HepG2 (cell line): ENCODE results near the gene TP53TG5. TPM values are rescaled to one million over a fixed set of nuclear protein-coding genes. Genes with fewer than 3 reads are reported as not detected.

ENCODE experiments used
- ERF ChIP-seq: IDR thresholded peaks from 2 replicates; pipeline ENCODE4 v1.6.1; 2018; ENCODE audit warnings: missing biosample characterization, missing genetic modification reagents
- FOXM1 ChIP-seq: sonication (generic); formaldehyde crosslinking; IDR thresholded peaks from 2 replicates; pipeline ENCODE4 v1.5.0; 2020; ENCODE audit warnings: missing genetic modification reagents
- KDM3A ChIP-seq: IDR thresholded peaks from 2 replicates; pipeline ENCODE4 v1.6.1; 2018; ENCODE audit warnings: low read depth, missing compliant biosample characterization
- KDM4B ChIP-seq: sonication (generic); formaldehyde crosslinking; IDR thresholded peaks from 2 replicates; pipeline ENCODE4 v1.4.0; 2020; ENCODE audit warnings: missing genetic modification reagents
- KDM5A ChIP-seq: fragments of 200-600 bp; sonication (generic); IDR thresholded peaks from 2 replicates; pipeline ENCODE4 v1.7.0; 2018; ENCODE audit warnings: antibody characterized with exemption, mild to moderate bottlenecking, low read length, borderline replicate concordance
- MED8 ChIP-seq: sonication (generic); formaldehyde crosslinking; IDR thresholded peaks from 2 replicates; pipeline ENCODE4 v1.8.1; 2023; ENCODE audit warnings: mild to moderate bottlenecking, missing genetic modification reagents; ENCODE audit not compliant: insufficient replicate concordance
- NFKB2 ChIP-seq: sonication (generic); formaldehyde crosslinking; IDR thresholded peaks from 2 replicates; pipeline ENCODE4 v1.4.0; 2020; ENCODE audit warnings: missing genetic modification reagents, borderline replicate concordance
- NKX3-1 ChIP-seq: sonication (generic); formaldehyde crosslinking; IDR thresholded peaks from 2 replicates; pipeline ENCODE4 v1.5.0; 2020; ENCODE audit warnings: missing genetic modification reagents
- NRL ChIP-seq: sonication (generic); formaldehyde crosslinking; IDR thresholded peaks from 2 replicates; pipeline ENCODE4 v1.5.0; 2020; ENCODE audit warnings: missing genetic modification reagents, mild to moderate bottlenecking, moderate library complexity, borderline replicate concordance
- SMARCC2 ChIP-seq: fragments of 450-650 bp; IDR thresholded peaks from 2 replicates; pipeline ENCODE4 v1.6.1; 2017; ENCODE audit warnings: antibody characterized with exemption, mild to moderate bottlenecking
- ZNF792 ChIP-seq: IDR thresholded peaks from 2 replicates; pipeline ENCODE4 v1.6.1; 2016
- polyA plus RNA-seq, 8 experiments: library from polyadenylated mRNA; depleted of rRNA in 3 of 8; stranded (reverse) in 7 of 8; unstranded in 1 of 8; fragments of >200 nt; fragmentation: Illumina TruSeq in 4 of 8; extraction: Trizol in 4 of 8; gene quantifications; 2 replicates each; pipeline versions ENCODE4 v1.2.1 to v1.2.3, GENCODE V29; 2011 to 2016; ENCODE audit warnings: low read depth in 4 of 8, missing spikeins in 1 of 8, mixed read lengths in 1 of 8; ENCODE audit not compliant: insufficient read depth in 1 of 8
- total RNA-seq, 5 experiments: library from RNA; depleted of rRNA; stranded (reverse); fragments of >200 nt; fragmentation: Illumina TruSeq; extraction: Trizol; gene quantifications; 2 replicates each; pipeline ENCODE4 v1.2.3, GENCODE V29; 2016; ENCODE audit warnings: low read depth in 1 of 5
- TF ChIP-seq, protein P1 (sequence below): sonication (generic); formaldehyde crosslinking; IDR thresholded peaks from 2 replicates; pipeline ENCODE4 v1.4.0; 2020; ENCODE audit warnings: missing genetic modification reagents, borderline replicate concordance
- TF ChIP-seq, protein P2 (sequence below): sonication (generic); formaldehyde crosslinking; IDR thresholded peaks from 2 replicates; pipeline ENCODE4 v1.5.0; 2020; ENCODE audit warnings: mild to moderate bottlenecking, missing genetic modification reagents
- TF ChIP-seq, protein P3 (sequence below): sonication (generic); formaldehyde crosslinking; IDR thresholded peaks from 2 replicates; pipeline ENCODE4 v1.8.1; 2023; ENCODE audit warnings: missing genetic modification reagents, mild to moderate bottlenecking, borderline replicate concordance
- TF ChIP-seq, protein P4 (sequence below): sonication (generic); formaldehyde crosslinking; IDR thresholded peaks from 2 replicates; pipeline ENCODE4 v1.4.0; 2020; ENCODE audit warnings: mild to moderate bottlenecking, missing genetic modification reagents

The TP53TG5 gene
- total and polyA plus RNA-seq, 2 of the 13 experiments (the other 11 are each of a cell fraction or from before 2014, with no cell fraction given) = 0.11 TPM; not detected in 1

DNA sequence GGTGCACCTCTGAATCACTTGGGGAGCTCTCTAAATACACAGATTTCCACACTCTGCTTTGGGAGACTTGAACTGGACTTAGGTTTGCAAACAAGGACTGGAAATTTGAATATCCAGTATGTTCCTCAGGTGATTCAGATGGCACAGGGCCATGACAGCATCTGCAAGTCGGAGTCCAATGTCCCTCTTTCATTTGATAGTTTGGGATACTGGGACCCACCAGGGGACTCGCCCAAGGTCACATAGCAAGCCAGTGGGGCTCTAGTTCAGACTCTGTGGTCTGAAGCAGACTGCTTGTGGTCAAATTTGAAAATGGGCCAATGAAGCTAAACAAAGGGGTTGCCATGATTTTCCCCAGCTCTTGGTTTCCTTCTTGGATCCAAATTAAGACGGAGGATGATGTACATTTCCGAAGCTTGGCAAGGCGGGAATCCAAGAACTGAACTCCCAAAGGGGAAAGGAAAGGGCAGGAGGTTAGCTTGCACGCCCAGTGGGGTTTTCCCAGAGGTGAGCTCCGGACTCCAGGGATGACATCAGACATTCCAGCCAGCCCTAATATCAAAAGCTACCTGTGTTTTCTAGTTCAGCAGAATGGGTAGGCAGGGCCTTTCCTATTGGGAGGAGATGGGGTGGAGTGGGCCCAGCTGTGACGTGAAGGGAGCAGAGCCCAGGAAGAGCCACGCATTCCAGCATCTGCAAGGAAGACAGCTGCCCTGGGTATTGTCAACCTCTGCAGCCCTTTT lies 18.5 kb downstream of the TP53TG5 start (continued):
- TF ChIP-seq, protein P1, sequence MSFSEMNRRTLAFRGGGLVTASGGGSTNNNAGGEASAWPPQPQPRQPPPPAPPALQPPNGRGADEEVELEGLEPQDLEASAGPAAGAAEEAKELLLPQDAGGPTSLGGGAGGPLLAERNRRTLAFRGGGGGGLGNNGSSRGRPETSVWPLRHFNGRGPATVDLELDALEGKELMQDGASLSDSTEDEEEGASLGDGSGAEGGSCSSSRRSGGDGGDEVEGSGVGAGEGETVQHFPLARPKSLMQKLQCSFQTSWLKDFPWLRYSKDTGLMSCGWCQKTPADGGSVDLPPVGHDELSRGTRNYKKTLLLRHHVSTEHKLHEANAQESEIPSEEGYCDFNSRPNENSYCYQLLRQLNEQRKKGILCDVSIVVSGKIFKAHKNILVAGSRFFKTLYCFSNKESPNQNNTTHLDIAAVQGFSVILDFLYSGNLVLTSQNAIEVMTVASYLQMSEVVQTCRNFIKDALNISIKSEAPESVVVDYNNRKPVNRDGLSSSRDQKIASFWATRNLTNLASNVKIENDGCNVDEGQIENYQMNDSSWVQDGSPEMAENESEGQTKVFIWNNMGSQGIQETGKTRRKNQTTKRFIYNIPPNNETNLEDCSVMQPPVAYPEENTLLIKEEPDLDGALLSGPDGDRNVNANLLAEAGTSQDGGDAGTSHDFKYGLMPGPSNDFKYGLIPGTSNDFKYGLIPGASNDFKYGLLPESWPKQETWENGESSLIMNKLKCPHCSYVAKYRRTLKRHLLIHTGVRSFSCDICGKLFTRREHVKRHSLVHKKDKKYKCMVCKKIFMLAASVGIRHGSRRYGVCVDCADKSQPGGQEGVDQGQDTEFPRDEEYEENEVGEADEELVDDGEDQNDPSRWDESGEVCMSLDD = peak; percentile 99
- TF ChIP-seq, protein P2, sequence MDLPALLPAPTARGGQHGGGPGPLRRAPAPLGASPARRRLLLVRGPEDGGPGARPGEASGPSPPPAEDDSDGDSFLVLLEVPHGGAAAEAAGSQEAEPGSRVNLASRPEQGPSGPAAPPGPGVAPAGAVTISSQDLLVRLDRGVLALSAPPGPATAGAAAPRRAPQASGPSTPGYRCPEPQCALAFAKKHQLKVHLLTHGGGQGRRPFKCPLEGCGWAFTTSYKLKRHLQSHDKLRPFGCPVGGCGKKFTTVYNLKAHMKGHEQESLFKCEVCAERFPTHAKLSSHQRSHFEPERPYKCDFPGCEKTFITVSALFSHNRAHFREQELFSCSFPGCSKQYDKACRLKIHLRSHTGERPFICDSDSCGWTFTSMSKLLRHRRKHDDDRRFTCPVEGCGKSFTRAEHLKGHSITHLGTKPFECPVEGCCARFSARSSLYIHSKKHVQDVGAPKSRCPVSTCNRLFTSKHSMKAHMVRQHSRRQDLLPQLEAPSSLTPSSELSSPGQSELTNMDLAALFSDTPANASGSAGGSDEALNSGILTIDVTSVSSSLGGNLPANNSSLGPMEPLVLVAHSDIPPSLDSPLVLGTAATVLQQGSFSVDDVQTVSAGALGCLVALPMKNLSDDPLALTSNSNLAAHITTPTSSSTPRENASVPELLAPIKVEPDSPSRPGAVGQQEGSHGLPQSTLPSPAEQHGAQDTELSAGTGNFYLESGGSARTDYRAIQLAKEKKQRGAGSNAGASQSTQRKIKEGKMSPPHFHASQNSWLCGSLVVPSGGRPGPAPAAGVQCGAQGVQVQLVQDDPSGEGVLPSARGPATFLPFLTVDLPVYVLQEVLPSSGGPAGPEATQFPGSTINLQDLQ (CRISPR knock-in tag) = no peak; the same call in 1 of the 2 replicates
- TF ChIP-seq MED8 (CRISPR knock-in tag) (peak; percentile 39), FOXM1 (peak; percentile 41; the same call in 1 of the 2 replicates), KDM5A (no peak), NFKB2 (no peak), KDM4B (no peak), SMARCC2 (no peak), NKX3-1 (CRISPR knock-in tag) (peak; percentile 62; the same call in 1 of the 2 replicates), NRL (CRISPR knock-in tag) (no peak), KDM3A (CRISPR knock-in tag) (0 out of 2 replicates have a peak, but pooled peaks have one; percentile 9), ZNF792 (CRISPR knock-in tag) (no peak), ERF (CRISPR knock-in tag) (no peak)
- TF ChIP-seq, protein P3, sequence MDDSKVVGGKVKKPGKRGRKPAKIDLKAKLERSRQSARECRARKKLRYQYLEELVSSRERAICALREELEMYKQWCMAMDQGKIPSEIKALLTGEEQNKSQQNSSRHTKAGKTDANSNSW (CRISPR knock-in tag) = no peak
- TF ChIP-seq, protein P4, sequence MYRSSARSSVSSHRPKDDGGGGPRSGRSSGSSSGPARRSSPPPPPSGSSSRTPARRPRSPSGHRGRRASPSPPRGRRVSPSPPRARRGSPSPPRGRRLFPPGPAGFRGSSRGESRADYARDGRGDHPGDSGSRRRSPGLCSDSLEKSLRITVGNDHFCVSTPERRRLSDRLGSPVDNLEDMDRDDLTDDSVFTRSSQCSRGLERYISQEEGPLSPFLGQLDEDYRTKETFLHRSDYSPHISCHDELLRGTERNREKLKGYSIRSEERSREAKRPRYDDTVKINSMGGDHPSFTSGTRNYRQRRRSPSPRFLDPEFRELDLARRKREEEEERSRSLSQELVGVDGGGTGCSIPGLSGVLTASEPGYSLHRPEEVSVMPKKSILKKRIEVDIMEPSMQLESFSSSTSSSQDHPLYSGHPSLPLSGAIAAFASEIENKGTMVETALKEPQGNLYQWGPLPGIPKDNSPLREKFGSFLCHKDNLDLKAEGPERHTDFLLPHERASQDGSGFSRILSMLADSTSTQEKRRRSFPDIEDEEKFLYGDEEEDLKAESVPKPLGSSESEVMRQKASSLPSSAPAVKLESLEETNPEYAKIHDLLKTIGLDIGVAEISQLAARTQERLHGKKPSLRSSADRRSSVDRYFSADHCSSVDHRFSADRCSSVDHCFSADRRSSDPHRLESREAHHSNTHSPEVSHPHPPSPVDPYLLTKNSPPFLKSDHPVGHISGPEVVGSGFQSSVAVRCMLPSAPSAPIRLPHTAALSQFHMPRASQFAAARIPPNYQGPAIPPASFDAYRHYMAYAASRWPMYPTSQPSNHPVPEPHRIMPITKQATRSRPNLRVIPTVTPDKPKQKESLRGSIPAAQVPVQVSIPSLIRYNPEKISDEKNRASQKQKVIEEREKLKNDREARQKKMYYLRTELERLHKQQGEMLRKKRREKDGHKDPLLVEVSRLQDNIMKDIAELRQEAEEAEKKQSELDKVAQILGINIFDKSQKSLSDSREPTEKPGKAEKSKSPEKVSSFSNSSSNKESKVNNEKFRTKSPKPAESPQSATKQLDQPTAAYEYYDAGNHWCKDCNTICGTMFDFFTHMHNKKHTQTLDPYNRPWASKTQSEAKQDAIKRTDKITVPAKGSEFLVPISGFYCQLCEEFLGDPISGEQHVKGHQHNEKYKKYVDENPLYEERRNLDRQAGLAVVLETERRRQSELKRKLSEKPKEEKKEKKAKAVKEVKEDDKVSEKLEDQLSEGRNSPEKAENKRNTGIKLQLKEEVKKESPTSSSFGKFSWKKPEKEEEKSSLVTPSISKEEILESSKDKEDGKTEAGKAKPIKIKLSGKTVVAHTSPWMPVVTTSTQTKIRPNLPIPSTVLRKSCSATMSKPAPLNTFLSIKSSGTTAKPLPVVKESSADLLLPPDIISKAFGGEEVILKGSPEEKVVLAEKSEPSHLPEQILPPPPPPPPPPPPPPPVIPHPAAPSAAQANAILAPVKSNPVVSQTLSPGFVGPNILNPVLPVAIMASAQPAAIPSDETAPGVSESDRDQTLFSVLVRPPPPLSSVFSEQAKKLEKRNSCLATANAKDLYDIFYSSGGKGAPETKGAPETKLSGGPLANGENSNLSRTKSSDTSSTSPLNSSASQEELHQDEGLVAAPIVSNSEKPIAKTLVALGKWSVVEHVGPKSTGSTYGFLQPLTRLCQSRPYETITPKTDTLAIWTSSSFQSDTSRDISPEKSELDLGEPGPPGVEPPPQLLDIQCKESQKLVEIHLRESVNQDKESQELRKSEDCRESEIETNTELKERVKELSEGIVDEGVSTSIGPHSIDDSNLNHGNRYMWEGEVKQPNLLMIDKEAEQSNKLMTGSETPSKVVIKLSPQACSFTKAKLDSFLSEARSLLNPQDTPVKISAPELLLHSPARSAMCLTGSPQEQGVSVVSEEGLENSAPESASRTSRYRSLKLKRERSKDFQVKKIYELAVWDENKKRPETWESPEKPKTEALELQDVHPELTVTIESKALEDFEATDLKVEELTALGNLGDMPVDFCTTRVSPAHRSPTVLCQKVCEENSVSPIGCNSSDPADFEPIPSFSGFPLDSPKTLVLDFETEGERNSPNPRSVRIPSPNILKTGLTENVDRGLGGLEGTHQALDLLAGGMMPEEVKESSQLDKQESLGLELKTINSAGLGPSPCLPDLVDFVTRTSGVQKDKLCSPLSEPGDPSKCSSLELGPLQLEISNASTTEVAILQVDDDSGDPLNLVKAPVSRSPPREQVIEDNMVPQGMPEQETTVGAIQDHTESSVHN (CRISPR knock-in tag) = no peak
